ENCODE measurements around the gene NRL. TPM values are rescaled to one million over a fixed set of nuclear protein-coding genes. Genes with fewer than 3 reads are reported as not detected.

NRL gene
- total RNA-seq, 1 experiment from 2014 or later = 0.66 TPM

- H3K4me3 ChIP-seq (replicated peaks in 1 of 2; ENCODE audit: low read depth in 1 of 2, low read length in 2 of 2) = no peak overlapping the region
- H3K9me2 ChIP-seq (ENCODE audit: insufficient read depth) = no peaks in the 10 kb centered on the region
- intact Hi-C loops (cut with micrococcal nuclease) = no loop called here
- no peak for ATAC-seq
- H2AFZ ChIP-seq (ENCODE audit: low read depth, low read length, poor library complexity, severe bottlenecking) = no peak overlapping the region
- TF ChIP-seq ZFX (IDR thresholded peaks at IDR 0.05) = no peak
- TF ChIP-seq, protein P1, sequence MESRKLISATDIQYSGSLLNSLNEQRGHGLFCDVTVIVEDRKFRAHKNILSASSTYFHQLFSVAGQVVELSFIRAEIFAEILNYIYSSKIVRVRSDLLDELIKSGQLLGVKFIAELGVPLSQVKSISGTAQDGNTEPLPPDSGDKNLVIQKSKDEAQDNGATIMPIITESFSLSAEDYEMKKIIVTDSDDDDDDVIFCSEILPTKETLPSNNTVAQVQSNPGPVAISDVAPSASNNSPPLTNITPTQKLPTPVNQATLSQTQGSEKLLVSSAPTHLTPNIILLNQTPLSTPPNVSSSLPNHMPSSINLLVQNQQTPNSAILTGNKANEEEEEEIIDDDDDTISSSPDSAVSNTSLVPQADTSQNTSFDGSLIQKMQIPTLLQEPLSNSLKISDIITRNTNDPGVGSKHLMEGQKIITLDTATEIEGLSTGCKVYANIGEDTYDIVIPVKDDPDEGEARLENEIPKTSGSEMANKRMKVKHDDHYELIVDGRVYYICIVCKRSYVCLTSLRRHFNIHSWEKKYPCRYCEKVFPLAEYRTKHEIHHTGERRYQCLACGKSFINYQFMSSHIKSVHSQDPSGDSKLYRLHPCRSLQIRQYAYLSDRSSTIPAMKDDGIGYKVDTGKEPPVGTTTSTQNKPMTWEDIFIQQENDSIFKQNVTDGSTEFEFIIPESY (IDR thresholded peaks at IDR 0.05; ENCODE audit: extremely low read depth, insufficient replicate concordance, low read length) = no peak
- no peak for TF ChIP-seq POLR2A (IDR thresholded peaks at IDR 0.05; ENCODE audit: borderline replicate concordance, extremely low read depth, insufficient read depth, insufficient read length)
- TF ChIP-seq SP1 (IDR thresholded peaks at IDR 0.05; ENCODE audit: low read depth) = no peak
- TF ChIP-seq TCF7L2 (IDR thresholded peaks at IDR 0.05; ENCODE audit: borderline replicate concordance, extremely low read depth, insufficient read depth, insufficient read length) = no peak
- no peak for TF ChIP-seq CEBPB (IDR thresholded peaks at IDR 0.05; ENCODE audit: low read depth)
- TF ChIP-seq ATF3 (IDR thresholded peaks at IDR 0.05) = no peak
- TF ChIP-seq CBX3 (IDR thresholded peaks at IDR 0.05; ENCODE audit: low read depth) = no peak
- no peak for TF ChIP-seq EZH2 (IDR thresholded peaks at IDR 0.05)
- TF ChIP-seq MAX (IDR thresholded peaks at IDR 0.05) = no peak
- TF ChIP-seq JUND (IDR thresholded peaks at IDR 0.05) = no peak
- TF ChIP-seq, protein P2, sequence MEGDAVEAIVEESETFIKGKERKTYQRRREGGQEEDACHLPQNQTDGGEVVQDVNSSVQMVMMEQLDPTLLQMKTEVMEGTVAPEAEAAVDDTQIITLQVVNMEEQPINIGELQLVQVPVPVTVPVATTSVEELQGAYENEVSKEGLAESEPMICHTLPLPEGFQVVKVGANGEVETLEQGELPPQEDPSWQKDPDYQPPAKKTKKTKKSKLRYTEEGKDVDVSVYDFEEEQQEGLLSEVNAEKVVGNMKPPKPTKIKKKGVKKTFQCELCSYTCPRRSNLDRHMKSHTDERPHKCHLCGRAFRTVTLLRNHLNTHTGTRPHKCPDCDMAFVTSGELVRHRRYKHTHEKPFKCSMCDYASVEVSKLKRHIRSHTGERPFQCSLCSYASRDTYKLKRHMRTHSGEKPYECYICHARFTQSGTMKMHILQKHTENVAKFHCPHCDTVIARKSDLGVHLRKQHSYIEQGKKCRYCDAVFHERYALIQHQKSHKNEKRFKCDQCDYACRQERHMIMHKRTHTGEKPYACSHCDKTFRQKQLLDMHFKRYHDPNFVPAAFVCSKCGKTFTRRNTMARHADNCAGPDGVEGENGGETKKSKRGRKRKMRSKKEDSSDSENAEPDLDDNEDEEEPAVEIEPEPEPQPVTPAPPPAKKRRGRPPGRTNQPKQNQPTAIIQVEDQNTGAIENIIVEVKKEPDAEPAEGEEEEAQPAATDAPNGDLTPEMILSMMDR (IDR thresholded peaks at IDR 0.05 in 2 of 3, conservative IDR thresholded peaks at IDR 0.05 in 1 of 3; ENCODE audit: borderline replicate concordance in 1 of 3, insufficient read depth in 1 of 3, low read depth in 2 of 3, low read length in 2 of 3) = no peak
- TF ChIP-seq RAD21 (IDR thresholded peaks at IDR 0.05; ENCODE audit: low read depth) = no peak
- TF ChIP-seq YY1 (IDR thresholded peaks at IDR 0.05; ENCODE audit: extremely low read depth, insufficient replicate concordance, low read depth, low read length) = no peak
- no peak for TF ChIP-seq ZNF274 (IDR thresholded peaks at IDR 0.05; ENCODE audit: low read depth, low read length)
- no peak for TF ChIP-seq FOSL1 (IDR thresholded peaks at IDR 0.05; ENCODE audit: low read depth)
- TF ChIP-seq POLR2AphosphoS5 (IDR thresholded peaks at IDR 0.05; ENCODE audit: low read depth, low read length) = no peak
- ChIA-PET POLR2A (no interaction called here), CTCF (interaction anchor here (1.1 to 1.8 kb wide), 2 partner anchors 12 to 38 kb away, joined by 3 to 4 read pairs; no protein-coding TSS in a partner anchor), RAD21 (ENCODE audit: low non-redundant PET in 1 of 2, low total read pairs in 2 of 2, uncharacterized antibody in 2 of 2, unreplicated experiment in 2 of 2) (no interaction called here)
- H3K4me2 ChIP-seq (ENCODE audit: low read length) = no peak overlapping the region
- BruUV-seq (replicated peaks) = no TSS peak
- H3K79me2 ChIP-seq (ENCODE audit: insufficient read depth, low read length) = no peaks in the 10 kb centered on the region
- H3K27ac ChIP-seq (ENCODE audit: low read depth, low read length) = no peak overlapping the region
- H3K4me1 ChIP-seq (ENCODE audit: control insufficient read depth in 1 of 2, insufficient read depth in 2 of 2, low read length in 2 of 2) = no peaks in the 10 kb centered on the region; a peak in 1 of 4 replicates
- H3K27me3 ChIP-seq (ENCODE audit: insufficient read depth, low read length) = peaks cover 7% of the 10 kb centered on the region; the same call in 1 of the 2 replicates
- DNase-seq (ENCODE audit: low read depth, low spot score) = no peak
- no peaks in the 10 kb centered on the region for H3K9me3 ChIP-seq (ENCODE audit: control insufficient read depth in 1 of 2, insufficient read depth in 1 of 2, low read depth in 1 of 2, low read length in 2 of 2)
- no peaks in the 10 kb centered on the region for H4K20me1 ChIP-seq (ENCODE audit: insufficient read depth)
- no peaks in the 10 kb centered on the region for H3K36me3 ChIP-seq (ENCODE audit: control insufficient read depth in 1 of 2, insufficient read depth in 2 of 2, low read length in 2 of 2)
- no peak overlapping the region for H3K9ac ChIP-seq (ENCODE audit: low read length)
Measured at GRCh38 chr14:24070285-24071143, 44.2 kb downstream of the NRL start.

Measured in HCT116 (cell line).